Suprapubic skin (tissue), 4 donors: ENCODE results near the gene MAN2B1.

Experiments used
- CTCF ChIP-seq, 2 donors: fragments of 200-600 bp in 1 of 2; fragments of 450-650 bp in 1 of 2; sonication (generic) in 1 of 2; IDR thresholded peaks; one replicate each; pipeline ENCODE4 v1.5.1; 2016 to 2019; ENCODE audit warnings: antibody characterized with exemption in 2 of 2, mild to moderate bottlenecking in 1 of 2, moderate library complexity in 1 of 2
- EP300 ChIP-seq: sonication (generic); formaldehyde crosslinking; IDR thresholded peaks from one replicate; pipeline ENCODE4 v1.6.1; 2017; ENCODE audit warnings: antibody characterized with exemption
- POLR2A ChIP-seq, 2 donors: fragments of 450-650 bp; IDR thresholded peaks; one replicate each; pipeline ENCODE4 v1.6.1; 2017; ENCODE audit warnings: antibody characterized with exemption in 2 of 2, mild to moderate bottlenecking in 2 of 2, moderate library complexity in 2 of 2
- POLR2AphosphoS5 ChIP-seq, 3 donors: sonication (generic); formaldehyde crosslinking; IDR thresholded peaks; one replicate each; pipeline ENCODE4 v1.6.1; 2017; ENCODE audit warnings: antibody characterized with exemption in 3 of 3

GRCh38 chr19:12641456-12641855 lies 25.1 kb downstream of the MAN2B1 start:
- TF ChIP-seq CTCF (IDR thresholded peaks at IDR 0.05) (no peak), POLR2A (IDR thresholded peaks at IDR 0.05) (no peak), EP300 (no peak), POLR2AphosphoS5 (IDR thresholded peaks at IDR 0.05) (no peak)
